Measurements from ENCODE around the gene OR1S2.
"Not testable (repeated sequence)": the region's sequence is repeated elsewhere in the genome, so short reads cannot be mapped to it uniquely, and the experiment has no call there.

OR1S2 gene

GRCh38 chr11:58204042-58204441 lies at the start of gene OR1S2:
TSS of gene OR1S2 (minus strand) at chr11:58204142. CDS start at chr11:58204142, 0 bp downstream.
- DNase-seq, result no peak

- no peak for DNase-seq
Measured at GRCh38 chr11:58243954-58244353, 40.0 kb upstream of the OR1S2 start.

- DNase-seq, result no peak
Measured at GRCh38 chr11:58227956-58228615, 24.1 kb upstream of the OR1S2 start.

GRCh38 chr11:58222721-58223120 lies 18.8 kb upstream of the OR1S2 start:
- DNase-seq, result no peak

GRCh38 chr11:58216476-58216875 lies 12.5 kb upstream of the OR1S2 start:
- DNase-seq, result no peak

DNA sequence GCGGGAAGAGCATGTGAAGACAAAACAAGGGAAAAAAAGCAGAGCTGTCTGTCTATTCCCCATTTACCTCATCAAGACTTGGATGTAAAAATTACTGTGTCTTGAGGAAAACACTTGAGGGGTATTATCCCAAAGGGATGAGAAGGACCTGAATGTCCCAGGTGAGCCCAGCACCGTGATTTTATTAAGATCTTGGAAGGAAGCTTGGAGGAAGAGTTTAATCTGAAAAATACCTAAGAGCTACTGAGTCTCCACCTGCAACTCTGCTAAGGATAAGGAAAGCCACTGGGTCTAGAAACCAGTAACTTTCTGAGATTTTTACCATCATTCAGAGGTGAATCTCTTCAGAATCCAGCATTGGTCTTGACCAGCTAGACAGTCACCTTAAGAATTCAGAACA lies 8.5 kb upstream of the OR1S2 start, which contains the start of gene OR1S1:
OR1S1 (plus strand) TSS at position 301 of the 400 bp plus-strand sequence.
- DNase-seq, result not testable (repeated sequence)

DNA sequence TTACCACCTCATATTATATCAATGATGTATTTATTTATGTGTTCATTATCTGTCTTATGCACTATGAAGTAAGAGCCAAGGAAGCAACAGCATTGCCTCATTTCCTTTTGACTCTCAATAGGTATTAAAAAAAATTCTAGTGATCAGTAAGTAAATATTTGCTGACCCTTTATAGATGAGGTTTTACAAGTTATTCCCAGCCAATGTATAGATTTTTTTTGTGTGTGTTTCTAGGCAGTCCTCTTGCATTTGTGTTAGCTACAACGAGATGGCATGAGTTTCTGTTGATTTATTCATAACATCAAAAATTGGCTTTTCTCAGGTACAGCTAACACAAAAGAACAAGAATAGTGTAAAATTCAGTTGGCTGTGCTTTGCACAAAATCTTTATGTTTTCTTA lies 4.7 kb downstream of the OR1S2 start:
- no peak for DNase-seq

- DNase-seq, result no peak
Measured at GRCh38 chr11:58195939-58196338, 8.0 kb downstream of the OR1S2 start.

DNA sequence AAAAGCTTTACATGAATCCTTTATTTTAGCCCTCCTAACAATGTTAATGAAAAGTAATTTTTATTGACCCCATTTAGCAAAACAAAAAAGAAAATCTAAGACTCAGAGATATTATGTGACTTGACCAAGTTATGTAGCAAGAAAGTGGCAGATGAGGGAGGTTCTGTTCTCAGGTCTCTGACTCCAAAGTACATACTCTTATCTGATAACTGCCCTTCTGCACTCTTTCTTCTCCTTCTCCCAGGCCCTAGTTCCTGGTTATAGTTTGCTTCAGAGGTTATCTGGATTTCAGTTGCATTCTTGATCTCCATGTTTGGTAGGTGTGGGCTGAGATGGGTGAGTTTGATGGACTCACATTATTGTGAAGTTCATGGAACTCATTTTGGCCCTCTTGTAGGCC lies 10.6 kb downstream of the OR1S2 start:
- no peak for DNase-seq

GRCh38 chr11:58192229-58192628 lies 11.7 kb downstream of the OR1S2 start:
- no peak for DNase-seq

- DNase-seq, result no peak
Measured at GRCh38 chr11:58188770-58189169, 15.2 kb downstream of the OR1S2 start, which contains the start of gene OR9Q2. TSS of gene OR9Q2 (plus strand) at chr11:58189070. CDS start at chr11:58190491, 1,421 bp downstream.

DNA sequence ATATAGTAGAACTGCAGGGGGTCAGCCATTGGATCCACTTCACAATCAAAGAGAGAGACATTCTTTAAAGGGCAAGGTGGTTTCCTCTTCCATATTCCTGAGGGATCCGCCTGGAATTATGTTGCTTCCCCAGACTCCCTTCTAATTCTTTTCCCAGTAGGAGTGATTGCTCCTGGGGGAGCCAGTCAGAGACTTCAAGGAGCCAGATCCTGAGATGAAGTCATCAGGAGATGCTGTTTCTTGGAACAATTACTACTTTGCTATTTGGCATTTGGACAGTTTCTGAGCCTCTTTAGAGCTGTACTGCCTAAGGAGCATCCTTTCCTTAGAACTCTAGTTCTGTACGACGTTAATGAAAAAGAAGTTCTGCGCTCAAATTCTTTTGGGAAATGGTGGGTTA lies 17.0 kb downstream of the OR1S2 start:
- DNase-seq, result no peak

GRCh38 chr11:58179648-58180047 lies 24.3 kb downstream of the OR1S2 start:
- DNase-seq, result no peak

- DNase-seq, result no peak
Measured at GRCh38 chr11:58178444-58178843, 25.5 kb downstream of the OR1S2 start.

DNA sequence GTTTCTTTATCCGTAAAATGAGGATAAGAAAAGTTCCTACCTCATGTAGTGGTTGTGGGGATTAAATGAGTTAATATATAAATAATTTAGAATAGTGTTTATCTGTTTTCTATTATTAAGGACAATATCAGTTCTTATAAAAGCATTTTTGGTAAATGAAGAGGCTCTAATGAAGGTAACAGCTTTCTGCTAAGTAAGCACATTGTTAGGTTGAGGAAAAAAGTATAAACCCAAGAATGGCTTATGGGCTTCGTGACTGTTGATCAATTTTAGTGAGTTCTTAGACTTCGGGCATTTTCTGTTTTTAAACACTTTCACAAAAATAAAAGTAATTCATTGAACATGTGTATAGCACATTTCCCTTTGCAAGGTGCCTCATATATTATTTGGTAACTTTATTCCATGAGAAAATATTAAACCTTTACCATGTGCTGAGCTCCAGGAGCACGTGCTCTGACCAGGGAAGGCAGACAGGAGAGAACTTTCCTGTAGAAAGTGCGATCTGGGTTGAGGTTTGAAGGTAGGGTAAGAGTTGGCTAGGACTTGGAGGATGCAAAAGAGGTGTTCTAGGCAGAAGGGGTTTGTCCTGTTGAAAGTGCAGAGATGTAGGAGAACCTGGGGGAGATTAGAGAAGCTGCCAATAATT lies 26.4 kb downstream of the OR1S2 start:
- DNase-seq, result no peak

- no peak for DNase-seq
Measured at GRCh38 chr11:58165504-58166106, 38.3 kb downstream of the OR1S2 start.

GRCh38 chr11:58164990-58165389 lies 39.0 kb downstream of the OR1S2 start:
- no peak for DNase-seq

GRCh38 chr11:58164389-58164788 lies 39.6 kb downstream of the OR1S2 start:
- no peak for DNase-seq
